Measurements from ENCODE around the gene CFAP43.
A peak's percentile ranks its signal among the peaks of the same experiment; 100 is the strongest.

The CFAP43 gene

GRCh38 chr10:104231784-104232612 is at the start of gene CFAP43:
Gene CFAP43 (minus strand): TSS chr10:104232364. CDS start chr10:104232246, 118 bp downstream.
- peak; percentile 99 for DNase-seq

DNA sequence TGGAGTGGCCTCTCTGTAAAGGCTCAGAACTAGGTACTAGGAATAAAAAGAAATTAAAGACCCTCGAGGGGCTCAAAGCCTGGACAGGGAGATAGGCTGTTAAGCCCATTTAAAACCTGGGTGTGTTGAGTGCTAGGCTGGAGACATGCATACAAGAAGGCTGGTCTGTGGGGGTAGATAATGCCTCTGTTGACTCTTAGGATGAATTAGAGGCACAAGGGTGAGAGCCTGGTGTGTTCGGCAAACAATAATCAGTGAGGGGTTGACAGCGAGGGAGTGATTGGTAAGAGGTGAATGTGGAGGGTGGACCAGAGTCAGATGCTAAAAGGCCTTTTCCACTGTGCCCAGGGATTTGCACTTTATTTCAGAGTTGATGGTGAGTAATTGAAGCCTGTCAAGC is 49.5 kb upstream of the CFAP43 start:
- no peak for DNase-seq

GRCh38 chr10:104279550-104280259 is 47.5 kb upstream of the CFAP43 start:
- DNase-seq, result no peak

DNA sequence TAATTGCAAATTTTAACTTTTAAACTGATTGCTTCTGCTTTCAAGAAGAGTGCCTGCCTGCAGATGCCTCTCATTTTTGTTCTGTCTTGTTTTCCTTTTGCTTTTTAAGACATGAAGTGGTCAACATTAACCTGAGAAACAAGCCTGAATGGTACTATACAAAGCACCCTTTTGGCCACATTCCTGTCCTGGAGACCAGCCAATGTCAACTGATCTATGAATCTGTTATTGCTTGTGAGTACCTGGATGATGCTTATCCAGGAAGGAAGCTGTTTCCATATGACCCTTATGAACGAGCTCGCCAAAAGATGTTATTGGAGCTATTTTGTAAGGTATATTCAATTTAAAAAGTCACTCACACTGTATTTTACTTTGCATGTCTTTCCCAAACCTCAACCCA is 45.6 kb upstream of the CFAP43 start:
- no peak for DNase-seq

DNA sequence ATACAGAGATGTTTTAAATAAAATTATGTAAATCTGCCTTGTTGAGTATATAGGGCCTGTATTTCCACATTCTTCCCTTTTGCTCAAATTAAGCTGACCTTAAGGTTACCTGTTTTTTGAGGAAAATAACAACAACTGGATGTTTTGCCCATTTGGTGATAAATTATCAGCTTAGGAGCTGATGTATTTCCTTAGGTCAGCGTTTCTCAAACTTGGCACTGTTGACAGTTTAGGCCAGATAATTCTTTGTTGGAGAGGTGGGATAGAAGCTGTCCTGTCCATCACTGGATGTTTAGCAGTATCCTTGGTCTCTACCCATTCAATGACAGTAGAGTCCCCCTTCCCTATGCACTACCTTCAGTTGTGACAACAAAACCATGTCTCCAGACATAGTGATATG is 44.0 kb upstream of the CFAP43 start:
- no peak for DNase-seq

GRCh38 chr10:104274762-104275721 is 42.9 kb upstream of the CFAP43 start:
- DNase-seq, result peak; percentile 31

DNA sequence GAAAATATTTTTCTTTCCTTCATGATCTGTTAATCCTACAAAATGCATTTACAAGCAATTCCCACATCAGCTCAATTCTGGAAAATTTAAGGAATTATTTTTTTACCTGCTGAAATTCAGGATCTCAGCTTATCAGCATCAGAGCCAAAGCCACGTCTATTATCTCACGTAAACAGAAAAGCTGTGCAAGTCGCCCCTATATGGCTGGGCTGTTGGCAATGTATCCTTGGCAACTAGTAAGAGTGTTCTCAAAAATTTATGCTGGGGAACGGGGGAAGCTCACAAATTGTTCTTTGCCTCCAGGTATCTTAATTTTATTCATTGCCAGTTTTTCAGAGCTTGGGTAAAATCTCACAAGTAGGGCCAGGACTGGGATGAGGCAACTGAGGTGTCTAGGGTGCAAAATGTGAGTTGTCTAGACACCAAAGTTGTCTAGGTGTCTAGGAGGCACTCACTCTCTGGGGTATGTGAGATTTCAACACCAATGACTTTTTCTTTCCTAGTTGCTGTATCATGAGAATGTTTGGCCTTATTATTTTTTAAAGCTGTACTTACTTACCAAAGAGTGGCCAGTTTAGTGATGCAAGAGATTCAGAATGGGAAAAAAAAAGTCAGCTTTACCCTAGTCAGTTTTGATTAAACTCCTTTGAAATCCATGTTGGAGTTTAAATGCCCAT is 41.9 kb upstream of the CFAP43 start:
- no peak for DNase-seq

GRCh38 chr10:104273286-104273685 is 41.1 kb upstream of the CFAP43 start:
- no peak for DNase-seq

GRCh38 chr10:104268713-104269645 is 36.8 kb upstream of the CFAP43 start, which contains the start of gene GSTO2:
Gene GSTO2 (plus strand): TSS chr10:104269184. CDS start chr10:104274916, 5,732 bp downstream.
- peak; percentile 99 for DNase-seq

GRCh38 chr10:104268405-104268712 is 36.2 kb upstream of the CFAP43 start:
- DNase-seq, result no peak

DNA sequence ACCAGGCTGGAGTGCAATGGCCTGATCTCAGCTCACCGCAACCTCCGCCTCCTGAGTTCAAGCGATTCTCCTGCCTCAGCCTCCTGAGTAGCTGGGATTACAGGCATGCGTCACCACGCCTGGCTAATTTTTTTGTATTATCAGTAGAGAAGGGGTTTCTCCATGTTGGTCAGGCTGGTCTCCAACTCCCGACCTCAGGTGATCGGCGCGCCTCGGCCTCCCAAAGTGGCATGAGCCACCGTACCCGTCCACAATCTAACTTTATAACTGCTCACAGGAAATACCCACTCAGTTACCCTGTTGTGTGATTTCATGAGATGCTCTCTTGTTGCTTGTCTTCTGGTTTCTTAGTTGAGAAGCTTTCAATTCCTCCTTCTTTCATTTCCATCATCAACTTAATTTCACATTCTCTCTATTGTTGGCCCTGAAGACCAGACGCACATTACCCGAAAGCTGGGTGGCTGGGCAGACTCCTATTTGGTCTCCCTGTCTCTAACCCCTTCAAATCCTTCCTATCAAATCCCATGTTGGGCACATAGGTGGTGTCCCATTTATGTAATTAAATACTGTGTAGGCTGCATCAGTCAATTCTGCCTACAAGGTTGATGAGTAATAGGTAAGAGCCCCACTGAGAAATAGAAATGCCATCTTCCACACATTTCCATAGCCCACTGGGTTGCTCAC is 35.7 kb upstream of the CFAP43 start:
- DNase-seq, result no peak

DNA sequence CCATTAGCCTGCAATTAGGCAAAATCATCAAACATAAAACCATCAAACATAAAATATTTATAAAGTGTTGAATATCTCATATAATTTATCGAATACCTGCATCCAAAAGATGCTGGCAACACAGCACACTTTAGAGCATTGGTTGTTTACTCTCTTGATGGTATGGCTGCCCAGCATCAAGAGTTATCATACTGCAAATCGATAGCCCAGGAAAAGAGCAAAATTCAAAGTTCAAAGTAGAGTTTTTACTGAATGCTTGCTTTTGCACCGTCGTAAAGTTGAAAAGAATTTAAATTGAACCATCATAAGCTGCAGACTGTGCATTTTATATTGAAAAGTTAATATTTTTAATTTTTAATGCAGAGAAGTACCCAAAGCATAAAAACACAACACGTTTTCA is 32.6 kb upstream of the CFAP43 start:
- no peak for DNase-seq

DNA sequence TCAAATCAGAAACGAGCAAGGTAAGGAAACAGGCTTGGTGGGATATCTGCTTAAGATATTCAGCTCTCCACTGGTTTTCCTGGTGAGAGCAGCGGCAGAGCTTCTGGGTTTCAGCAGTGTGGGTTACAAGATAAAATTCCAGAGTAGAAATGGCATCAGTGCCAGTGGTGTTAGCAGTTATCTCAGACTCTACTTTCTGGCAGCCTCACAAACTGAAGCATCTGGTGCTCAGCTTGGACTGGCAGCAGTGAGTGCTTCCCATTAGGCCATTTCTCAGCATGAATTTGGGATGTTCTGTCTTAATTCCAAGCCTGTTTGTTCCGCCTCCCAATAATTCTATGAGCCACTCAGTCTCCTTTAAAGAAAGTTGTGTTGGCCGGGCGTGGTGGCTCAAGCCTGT is 29.9 kb upstream of the CFAP43 start:
- DNase-seq, result no peak

DNA sequence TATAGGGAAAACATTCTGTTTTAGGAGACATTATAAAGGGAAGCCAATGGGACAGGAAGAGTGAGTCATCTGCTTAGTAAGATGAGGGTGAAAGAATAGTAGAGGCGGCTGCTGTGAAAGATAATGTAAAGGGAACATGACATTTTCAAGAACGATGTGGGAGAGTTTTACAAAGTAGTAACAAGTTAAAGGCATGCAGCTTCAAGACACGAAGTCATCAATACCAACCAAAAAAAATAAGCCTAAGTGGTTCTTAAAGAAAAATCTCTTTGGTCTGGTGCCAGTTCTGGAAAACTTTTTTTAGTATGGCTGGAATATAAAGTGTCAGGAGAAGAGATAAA is 28.6 kb upstream of the CFAP43 start:
- DNase-seq, result no peak

DNA sequence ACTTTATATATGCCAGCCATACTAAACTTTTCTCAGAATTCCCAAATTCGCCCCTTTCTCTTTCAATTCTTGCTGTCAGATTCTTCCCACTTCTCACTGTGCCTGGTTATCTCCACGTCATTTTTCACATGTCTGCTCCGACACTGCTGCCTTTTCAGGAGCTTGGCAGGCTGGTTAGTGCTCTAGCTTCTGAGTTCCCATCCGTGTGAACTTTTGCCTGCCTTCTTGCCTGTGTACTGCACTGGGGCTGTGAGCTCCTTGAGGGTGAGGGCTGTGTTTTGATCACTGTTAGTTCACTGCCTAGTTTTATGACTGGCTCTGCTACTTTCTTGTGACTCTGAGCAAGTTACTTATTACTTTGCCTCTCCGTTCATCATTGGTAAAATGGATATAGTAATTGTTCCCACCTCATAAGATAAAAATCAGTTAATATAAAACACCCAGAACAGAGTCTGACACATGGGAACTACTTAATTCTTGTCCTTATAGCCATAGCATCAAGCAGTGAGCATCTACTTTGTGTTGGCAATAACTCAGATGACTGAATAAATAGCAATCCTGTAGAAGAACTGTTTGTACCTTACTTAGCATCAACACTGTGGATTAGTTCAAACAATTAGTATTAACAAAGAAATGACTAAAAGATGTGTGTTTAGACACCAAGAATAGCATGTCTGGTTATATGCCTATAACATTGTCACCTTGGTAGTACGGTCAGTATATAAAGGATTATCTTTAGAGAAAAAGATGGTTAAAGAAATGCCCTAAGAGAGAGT is 28.0 kb upstream of the CFAP43 start:
- no peak for DNase-seq

DNA sequence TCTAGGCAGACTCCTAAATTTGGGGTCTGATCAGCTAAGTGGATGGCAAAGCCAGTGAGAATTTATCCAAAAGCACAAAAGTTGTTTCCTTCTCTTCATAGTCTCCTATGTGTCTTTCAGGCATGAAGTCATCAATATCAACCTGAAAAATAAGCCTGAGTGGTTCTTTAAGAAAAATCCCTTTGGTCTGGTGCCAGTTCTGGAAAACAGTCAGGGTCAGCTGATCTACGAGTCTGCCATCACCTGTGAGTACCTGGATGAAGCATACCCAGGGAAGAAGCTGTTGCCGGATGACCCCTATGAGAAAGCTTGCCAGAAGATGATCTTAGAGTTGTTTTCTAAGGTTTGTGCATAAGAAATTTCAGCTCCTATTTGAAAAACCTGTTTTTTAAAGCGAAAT is 27.3 kb upstream of the CFAP43 start:
- DNase-seq, result no peak

GRCh38 chr10:104258209-104258608 is 26.0 kb upstream of the CFAP43 start:
- DNase-seq, result no peak

DNA sequence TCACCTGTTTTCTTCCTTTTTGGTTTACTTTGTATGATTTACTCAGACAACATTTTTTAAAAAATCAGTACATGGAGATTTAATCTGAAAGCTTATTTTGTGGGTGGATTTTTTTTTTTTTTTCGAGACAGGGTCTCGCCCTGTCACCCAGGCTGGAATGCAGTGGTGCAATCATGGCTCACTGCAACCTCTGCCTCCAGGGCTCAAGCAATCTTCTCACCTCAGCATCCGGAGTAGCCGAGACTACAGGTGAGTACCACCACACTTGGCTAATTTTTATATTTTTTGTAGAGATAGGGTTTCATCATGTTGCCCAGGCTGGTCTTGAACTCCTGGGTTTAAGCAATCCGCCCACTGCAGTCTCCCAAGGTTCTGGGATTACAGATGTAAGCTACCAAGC is 25.1 kb upstream of the CFAP43 start:
- DNase-seq, result no peak

GRCh38 chr10:104256335-104256961 is 24.3 kb upstream of the CFAP43 start:
- DNase-seq, result no peak

All from right hindlimb (tissue), 1 donor.